ENCODE measurements around the gene TOM1L2. TPM values are rescaled to one million over a fixed set of nuclear protein-coding genes. Genes with fewer than 3 reads are reported as not detected.

The TOM1L2 gene
- total RNA-seq, 1 donor, result 34.1 TPM

DNA sequence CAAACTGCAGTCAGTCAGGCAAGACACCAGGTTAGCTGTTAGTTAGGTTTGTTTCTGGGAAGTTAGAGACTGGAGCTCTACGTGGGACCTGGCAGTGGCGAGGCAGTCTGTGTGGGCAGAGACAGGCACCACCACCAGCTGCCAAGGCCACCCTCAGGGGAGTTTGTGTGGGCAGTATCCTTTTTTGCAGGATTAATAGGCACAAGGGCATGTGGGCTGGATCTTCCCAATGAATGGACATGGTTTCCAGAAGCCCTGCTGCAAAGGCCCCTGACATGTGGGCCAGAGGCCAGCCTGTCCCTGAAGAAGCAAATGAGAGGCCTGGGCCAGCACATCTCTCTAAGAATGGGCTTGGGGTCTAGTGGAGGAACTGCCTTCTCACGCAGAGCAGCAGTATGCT, 116.2 kb downstream of the TOM1L2 start:
- DNase-seq (ENCODE audit: low read depth), result no peak

DNA sequence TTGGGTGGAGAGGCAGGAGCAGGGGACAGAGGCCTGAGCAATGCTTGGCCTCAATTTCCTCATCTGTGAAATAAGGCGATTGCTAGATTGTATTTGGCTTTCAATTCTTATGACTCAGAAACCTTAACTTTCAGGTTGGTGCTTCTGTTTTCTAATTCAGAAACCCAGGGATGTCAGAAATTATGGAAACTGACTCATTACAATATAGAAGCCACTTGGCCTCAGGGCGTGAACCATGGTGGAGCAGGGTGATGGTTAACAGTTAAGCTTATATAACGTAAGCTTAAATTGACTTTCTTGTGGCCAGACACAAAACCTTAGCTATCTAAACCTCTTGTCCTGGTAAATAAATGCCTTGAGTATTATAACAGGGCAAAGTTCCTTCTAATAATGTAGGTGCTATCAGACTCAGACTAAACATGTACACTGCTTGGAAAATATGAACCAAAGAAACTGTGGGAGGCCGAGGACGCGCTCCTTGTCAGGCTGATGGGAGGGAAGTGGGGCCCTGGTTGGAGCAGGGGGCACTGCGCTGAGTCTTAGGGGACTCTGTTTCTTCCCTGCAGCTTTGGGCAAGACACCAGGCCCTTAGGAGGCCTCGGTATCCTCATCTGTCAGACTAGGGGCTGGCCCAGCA, 118.3 kb downstream of the TOM1L2 start:
- no peak for TF ChIP-seq CTCF (IDR thresholded peaks at IDR 0.05; ENCODE audit: insufficient read depth, low read depth, low read length)
- no peak overlapping the region for H3K4me3 ChIP-seq (ENCODE audit: low read depth, low read length)
- DNase-seq (ENCODE audit: low read depth), result no peak

More for the DNA sequence above, 116.2 kb downstream of the TOM1L2 start:
- H3K4me3 ChIP-seq (ENCODE audit: low read depth, low read length), result no peak overlapping the region
- TF ChIP-seq CTCF (IDR thresholded peaks at IDR 0.05; ENCODE audit: insufficient read depth, low read depth, low read length), result no peak

DNA sequence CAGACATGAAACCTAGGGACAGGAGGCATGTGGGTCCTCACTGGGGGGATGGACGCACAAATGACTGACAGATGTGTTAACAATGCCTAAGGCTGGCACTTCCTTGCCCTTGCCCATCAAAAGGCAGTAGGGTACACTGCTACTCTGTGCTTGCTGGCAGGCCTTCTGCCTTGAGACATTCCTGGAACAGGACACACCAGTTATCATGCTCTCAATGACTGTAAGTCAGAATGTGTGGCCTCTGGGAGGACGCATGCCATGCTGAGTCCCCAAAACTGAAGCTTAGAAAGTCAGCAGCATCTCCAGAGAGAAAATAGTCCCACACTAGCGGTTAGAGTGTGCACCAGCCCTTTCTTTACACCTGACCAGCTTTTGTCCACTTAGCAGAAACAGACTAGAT, 119.3 kb downstream of the TOM1L2 start:
- H3K4me3 ChIP-seq (ENCODE audit: low read depth, low read length), result no peak overlapping the region
- no peak for TF ChIP-seq CTCF (IDR thresholded peaks at IDR 0.05; ENCODE audit: insufficient read depth, low read depth, low read length)
- DNase-seq (ENCODE audit: low read depth), result no peak

- no peak for TF ChIP-seq CTCF (IDR thresholded peaks at IDR 0.05; ENCODE audit: insufficient read depth, low read depth, low read length)
- H3K4me3 ChIP-seq (ENCODE audit: low read depth, low read length), result no peak overlapping the region
- DNase-seq (ENCODE audit: low read depth), result no peak
These were observed 120.8 kb downstream of the TOM1L2 start for GRCh38 chr17:17851103-17852002.

DNA sequence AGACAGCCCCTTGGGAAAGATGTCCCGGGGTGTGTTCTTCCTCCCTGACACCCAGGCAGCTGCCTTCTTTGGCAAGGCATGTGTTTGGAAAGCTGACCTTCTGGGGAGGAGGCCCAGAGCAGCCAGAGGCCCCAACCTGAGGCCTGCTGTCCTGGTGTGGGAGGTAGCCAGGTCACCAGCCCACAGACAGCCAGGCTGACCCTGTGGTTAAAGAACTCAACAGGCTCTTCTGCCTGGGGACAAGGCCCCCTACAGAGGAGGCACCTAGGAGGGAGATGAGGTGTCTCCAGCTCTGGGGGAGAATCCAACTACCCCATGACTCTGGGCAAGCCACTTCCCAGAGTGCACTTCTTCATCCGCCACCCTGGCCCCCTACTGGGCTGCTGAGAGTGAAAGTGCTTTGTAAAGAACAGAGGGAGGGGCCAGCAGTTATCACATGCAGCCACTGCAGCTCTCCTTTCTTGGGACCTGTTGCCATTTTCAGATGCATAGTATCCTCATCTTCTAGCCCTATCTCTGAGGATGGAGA, 122.3 kb downstream of the TOM1L2 start:
- DNase-seq (ENCODE audit: low read depth), result peak; percentile 67
- TF ChIP-seq CTCF (IDR thresholded peaks at IDR 0.05; ENCODE audit: insufficient read depth, low read depth, low read length), result peak; percentile 47
- no peak overlapping the region for H3K4me3 ChIP-seq (ENCODE audit: low read depth, low read length)

GRCh38 chr17:17849147-17849820, 122.9 kb downstream of the TOM1L2 start:
- peak; percentile 64 for DNase-seq (ENCODE audit: low read depth)
- no peak overlapping the region for H3K4me3 ChIP-seq (ENCODE audit: low read depth, low read length)
- TF ChIP-seq CTCF (IDR thresholded peaks at IDR 0.05; ENCODE audit: insufficient read depth, low read depth, low read length), result no peak
